CD4-positive, alpha-beta T cell treated with Interleukin-10 for 1 hour (primary cell): Measurements from ENCODE around the gene SERPINB8.

Experiments
- DNase-seq: peaks from one replicate; pipeline ENCODE4 v3.0.0-alpha.2; 2020

Gene SERPINB8

GRCh38 chr18:63965716-63966330, 4.1 kb upstream of the SERPINB8 start:
- no peak for DNase-seq

- DNase-seq = no peak
These were observed 926 bp downstream of the SERPINB8 start for GRCh38 chr18:63970809-63971205.

GRCh38 chr18:63971320-63972001, 1.6 kb downstream of the SERPINB8 start:
- no peak for DNase-seq

- no peak for DNase-seq
These were observed 2.1 kb downstream of the SERPINB8 start for GRCh38 chr18:63972002-63972376.

GRCh38 chr18:63974991-63975390, 5.1 kb downstream of the SERPINB8 start:
- DNase-seq = peak; percentile 34

- DNase-seq = no peak
These were observed 5.7 kb downstream of the SERPINB8 start for GRCh38 chr18:63975628-63976027.

GRCh38 chr18:63977040-63977439, 7.2 kb downstream of the SERPINB8 start:
- DNase-seq = no peak

GRCh38 chr18:63979409-63979920, 9.6 kb downstream of the SERPINB8 start:
- peak; percentile 63 for DNase-seq

GRCh38 chr18:63980027-63980426, 10.1 kb downstream of the SERPINB8 start:
- no peak for DNase-seq

- DNase-seq = no peak
These were observed 11.1 kb downstream of the SERPINB8 start for GRCh38 chr18:63980896-63981460.

GRCh38 chr18:63981719-63982118, 11.8 kb downstream of the SERPINB8 start:
- no peak for DNase-seq

GRCh38 chr18:63982361-63982760, 12.5 kb downstream of the SERPINB8 start:
- DNase-seq = no peak

- DNase-seq = no peak
These were observed 17.0 kb downstream of the SERPINB8 start for GRCh38 chr18:63986885-63987284.

- no peak for DNase-seq
These were observed 17.9 kb downstream of the SERPINB8 start for GRCh38 chr18:63987743-63988142.

- DNase-seq = no peak
These were observed 22.9 kb downstream of the SERPINB8 start for GRCh38 chr18:63992751-63993150.

- peak; percentile 51 for DNase-seq
These were observed 25.0 kb downstream of the SERPINB8 start for GRCh38 chr18:63994783-63995399.

- DNase-seq = no peak
These were observed 27.2 kb downstream of the SERPINB8 start for GRCh38 chr18:63997041-63997440.

- no peak for DNase-seq
These were observed 27.7 kb downstream of the SERPINB8 start for GRCh38 chr18:63997606-63998005.

- DNase-seq = no peak
These were observed 30.0 kb downstream of the SERPINB8 start for GRCh38 chr18:63999871-64000270.

- DNase-seq = no peak
These were observed 32.7 kb downstream of the SERPINB8 start for GRCh38 chr18:64002581-64002980.

GRCh38 chr18:64009305-64009704, 39.4 kb downstream of the SERPINB8 start:
- no peak for DNase-seq

- no peak for DNase-seq
These were observed 41.6 kb downstream of the SERPINB8 start for GRCh38 chr18:64011513-64011912.

GRCh38 chr18:64017870-64018269, 48.0 kb downstream of the SERPINB8 start:
- no peak for DNase-seq
